LNCaP clone FGC (cell line): Measurements from ENCODE around the gene RBP3.

ENCODE experiments used
- DNase-seq: peaks from one replicate; pipeline ENCODE4 v3.0.0-alpha.2; 2011; ENCODE audit warnings: low read depth
- H3K4me3 ChIP-seq: 2 replicates; pipeline ENCODE4 v1.5.1; 2011; ENCODE audit warnings: mild to moderate bottlenecking, low read depth, low read length, control low read depth
- TF ChIP-seq, protein P1 (sequence below): IDR thresholded peaks from 2 replicates; pipeline ENCODE4 v1.5.1; 2012; ENCODE audit warnings: mild to moderate bottlenecking; ENCODE audit not compliant: control insufficient read depth, insufficient read depth; ENCODE audit errors: extremely low read depth

The RBP3 gene

DNA sequence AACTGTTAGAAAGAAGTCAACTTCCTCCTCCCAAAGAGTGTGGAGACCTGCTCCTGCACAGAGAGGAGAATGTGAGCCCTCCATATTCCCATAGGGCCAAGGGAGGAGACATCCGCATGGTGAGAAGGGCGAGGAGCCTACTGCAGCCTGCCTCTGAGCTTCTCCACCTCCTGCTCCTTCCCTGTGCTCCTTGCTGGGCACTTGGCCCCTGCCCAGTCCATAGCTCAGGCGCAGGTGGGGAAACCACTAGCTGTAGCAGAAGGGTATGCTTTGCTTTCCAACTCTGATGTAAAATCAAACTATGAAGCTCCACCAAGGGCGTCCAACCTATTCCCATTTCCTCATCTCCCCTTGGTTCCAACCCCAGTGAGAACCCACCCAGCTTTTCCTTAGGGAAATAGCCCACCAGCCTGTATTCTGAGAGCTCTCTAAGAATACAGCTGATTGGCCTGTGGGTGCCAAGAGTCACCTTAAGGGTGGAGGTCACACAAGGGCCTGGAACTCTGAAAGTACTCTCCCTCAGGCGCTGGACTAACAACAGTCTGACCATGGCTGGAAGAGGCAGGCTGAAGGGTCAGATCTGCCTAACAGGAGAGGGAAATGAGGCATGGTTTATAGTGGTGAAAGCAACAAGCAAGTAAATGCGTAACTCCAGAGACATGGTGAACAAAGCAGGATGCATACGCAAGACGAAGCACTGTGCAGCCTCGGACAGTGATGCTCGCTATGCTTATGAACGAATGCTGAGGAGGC, 22.0 kb downstream of the RBP3 start:
- DNase-seq: no peak
- TF ChIP-seq, protein P1, sequence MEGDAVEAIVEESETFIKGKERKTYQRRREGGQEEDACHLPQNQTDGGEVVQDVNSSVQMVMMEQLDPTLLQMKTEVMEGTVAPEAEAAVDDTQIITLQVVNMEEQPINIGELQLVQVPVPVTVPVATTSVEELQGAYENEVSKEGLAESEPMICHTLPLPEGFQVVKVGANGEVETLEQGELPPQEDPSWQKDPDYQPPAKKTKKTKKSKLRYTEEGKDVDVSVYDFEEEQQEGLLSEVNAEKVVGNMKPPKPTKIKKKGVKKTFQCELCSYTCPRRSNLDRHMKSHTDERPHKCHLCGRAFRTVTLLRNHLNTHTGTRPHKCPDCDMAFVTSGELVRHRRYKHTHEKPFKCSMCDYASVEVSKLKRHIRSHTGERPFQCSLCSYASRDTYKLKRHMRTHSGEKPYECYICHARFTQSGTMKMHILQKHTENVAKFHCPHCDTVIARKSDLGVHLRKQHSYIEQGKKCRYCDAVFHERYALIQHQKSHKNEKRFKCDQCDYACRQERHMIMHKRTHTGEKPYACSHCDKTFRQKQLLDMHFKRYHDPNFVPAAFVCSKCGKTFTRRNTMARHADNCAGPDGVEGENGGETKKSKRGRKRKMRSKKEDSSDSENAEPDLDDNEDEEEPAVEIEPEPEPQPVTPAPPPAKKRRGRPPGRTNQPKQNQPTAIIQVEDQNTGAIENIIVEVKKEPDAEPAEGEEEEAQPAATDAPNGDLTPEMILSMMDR: no peak
- H3K4me3 ChIP-seq: no peak overlapping the region

DNA sequence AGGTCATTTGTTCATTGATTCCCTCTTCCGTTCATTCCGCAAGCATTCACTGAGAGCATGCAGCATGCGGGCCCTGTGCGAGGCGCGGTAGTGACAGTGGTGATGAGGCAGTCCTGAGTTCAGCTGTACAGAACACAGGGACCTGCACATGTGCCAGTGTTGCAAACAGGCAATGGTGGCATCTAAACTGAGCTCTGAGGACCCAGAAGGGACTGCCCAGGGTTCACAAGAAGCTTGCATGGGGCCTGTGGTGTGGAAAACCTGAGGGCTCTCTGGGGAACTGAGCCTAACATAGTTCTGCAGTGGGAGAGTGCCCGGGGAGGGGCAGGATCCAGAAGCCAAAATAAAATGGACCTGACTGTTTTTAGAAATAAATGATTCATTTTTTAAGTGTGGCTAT, 22.7 kb downstream of the RBP3 start:
- DNase-seq: no peak
- TF ChIP-seq, protein P1: no peak
- H3K4me3 ChIP-seq: no peak overlapping the region

DNA sequence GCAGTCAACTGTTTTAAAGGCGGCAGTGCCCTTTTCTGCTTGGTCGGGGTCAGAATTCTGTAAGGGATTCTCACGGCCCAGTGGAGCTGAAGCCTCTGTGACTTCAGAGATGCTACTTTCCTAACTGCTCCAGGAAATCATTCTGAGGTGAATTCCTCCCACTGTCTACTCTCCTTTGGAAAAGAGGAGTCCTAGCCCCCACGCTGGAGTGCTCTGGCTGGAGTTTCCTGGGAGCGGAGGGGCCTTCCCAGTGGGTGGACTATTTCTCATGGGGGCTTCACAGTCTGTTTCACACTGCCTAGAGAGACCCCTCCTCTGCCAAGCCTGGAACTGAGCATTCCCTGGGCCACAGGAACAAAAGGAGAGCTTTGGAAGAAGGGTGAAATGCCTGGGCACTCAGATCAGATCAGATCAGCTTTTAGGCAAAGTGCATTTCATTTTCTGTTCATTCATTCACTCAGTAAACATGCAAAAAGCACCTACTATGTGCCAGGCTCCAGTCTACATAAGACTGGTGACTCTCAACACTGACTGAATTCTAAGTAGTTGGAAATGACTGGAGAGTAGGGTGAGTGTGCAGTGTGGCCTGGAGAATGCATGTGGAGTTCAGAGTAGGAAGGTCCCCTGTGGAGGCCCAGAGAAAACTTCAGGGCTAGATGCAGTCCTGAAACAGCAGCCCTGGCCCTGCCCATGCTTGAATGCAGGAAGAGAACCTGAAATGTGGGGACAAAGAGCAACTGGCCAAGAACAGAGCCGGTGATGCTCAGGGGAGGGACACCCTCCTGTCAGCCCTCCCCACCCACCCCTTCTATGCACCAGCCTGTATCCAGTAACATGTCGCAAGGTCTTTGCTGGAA, 23.7 kb downstream of the RBP3 start:
- TF ChIP-seq, protein P1: no peak
- no peak overlapping the region for H3K4me3 ChIP-seq
- no peak for DNase-seq

DNA sequence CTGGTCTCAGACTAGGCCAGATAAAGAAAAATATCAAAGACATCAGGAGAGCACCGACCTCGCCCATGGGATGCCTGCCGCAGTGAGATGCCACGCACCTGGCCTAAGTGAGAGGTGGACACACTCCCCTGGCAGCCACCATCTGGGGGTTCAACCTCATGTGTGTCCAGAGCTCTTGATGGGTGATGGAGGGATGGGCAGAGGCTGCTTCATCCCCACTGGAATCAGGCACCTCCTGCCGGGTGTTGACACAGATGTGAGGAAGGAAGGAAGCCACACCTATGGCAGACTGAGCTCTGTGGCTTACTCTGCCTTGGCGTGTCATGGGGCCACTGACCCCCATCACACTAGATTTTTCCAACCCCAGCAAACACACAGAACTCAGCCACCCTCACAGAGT, 24.6 kb downstream of the RBP3 start:
- TF ChIP-seq, protein P1: no peak
- DNase-seq: no peak
- no peak overlapping the region for H3K4me3 ChIP-seq

- DNase-seq: no peak
- TF ChIP-seq, protein P1: no peak
- H3K4me3 ChIP-seq: no peak overlapping the region
Measured at GRCh38 chr10:47374611-47375536, 26.7 kb downstream of the RBP3 start.

- no peak for DNase-seq
- H3K4me3 ChIP-seq: no peak overlapping the region
- TF ChIP-seq, protein P1: no peak
Measured at GRCh38 chr10:47376522-47377220, 28.5 kb downstream of the RBP3 start.
